Measurements from ENCODE around the gene DPEP1. TPM values are rescaled to one million over a fixed set of nuclear protein-coding genes. Genes with fewer than 3 reads are reported as not detected.

Gene DPEP1
- total and polyA plus RNA-seq, 8 donors, result 109 to 168 (median 125) TPM

- TF ChIP-seq CTCF (IDR thresholded peaks at IDR 0.05), result no peak
- no peak for FAIRE-seq
- H3K4me3 ChIP-seq, result no peak overlapping the region
- no peaks in the 10 kb centered on the region for H3K27me3 ChIP-seq
- 87 to 89% methylated on average over 24 to 25 of the region's 25 CpGs for WGBS, 2 donors
- no peak overlapping the region for H3K27ac ChIP-seq
- no peaks in the 10 kb centered on the region for H3K9me3 ChIP-seq
- H3K36me3 ChIP-seq, result no peaks in the 10 kb centered on the region
- no peak for ATAC-seq
- no peaks in the 10 kb centered on the region for H3K4me1 ChIP-seq
- peak in 1 of 6 donors; percentile 55 for DNase-seq
- intact Hi-C loops (cut with DNase I), result no loop called here
Observed at GRCh38 chr16:89596061-89596689, 17.3 kb upstream of the DPEP1 start.

GRCh38 chr16:89596957-89597649, 16.3 kb upstream of the DPEP1 start:
- TF ChIP-seq CTCF (IDR thresholded peaks at IDR 0.05), result no peak
- Histone ChIP-seq H3K4me3 (no peak overlapping the region), H3K36me3 (no peaks in the 10 kb centered on the region), H3K4me1 (no peaks in the 10 kb centered on the region), H3K27me3 (no peaks in the 10 kb centered on the region), H3K9me3 (no peaks in the 10 kb centered on the region), H3K27ac (no peak overlapping the region)
- WGBS, 2 donors, result 83 to 86% methylated on average over 16 to 19 of the region's 19 CpGs
- ATAC-seq (no peak), FAIRE-seq (no peak), DNase-seq (peak in 2 of 6 donors; percentile 48 to 50)
- intact Hi-C loops (cut with DNase I), result no loop called here

- Histone ChIP-seq H3K4me3 (no peak overlapping the region), H3K9me3 (no peaks in the 10 kb centered on the region), H3K36me3 (no peaks in the 10 kb centered on the region), H3K27ac (no peak overlapping the region), H3K4me1 (no peaks in the 10 kb centered on the region), H3K27me3 (no peaks in the 10 kb centered on the region)
- ATAC-seq, result peak in 1 of 4 donors; percentile 33
- WGBS, 2 donors, result 64 to 66% methylated on average over 13 to 14 of the region's 14 CpGs
- no peak for TF ChIP-seq CTCF (IDR thresholded peaks at IDR 0.05)
- intact Hi-C loops (cut with DNase I), result no loop called here
- no peak for FAIRE-seq
- no peak for DNase-seq
Observed at GRCh38 chr16:89598199-89598598, 15.2 kb upstream of the DPEP1 start.

GRCh38 chr16:89599451-89599858, 14.0 kb upstream of the DPEP1 start:
- peak in 3 of 6 donors; percentile 55 to 79 (median 72) for DNase-seq
- no peak overlapping the region for H3K4me3 ChIP-seq
- no peaks in the 10 kb centered on the region for H3K27me3 ChIP-seq
- H3K36me3 ChIP-seq, result no peaks in the 10 kb centered on the region
- H3K4me1 ChIP-seq, result no peaks in the 10 kb centered on the region
- peak; percentile 42 to 75 (median 52) for ATAC-seq
- FAIRE-seq, result no peak
- no peaks in the 10 kb centered on the region for H3K9me3 ChIP-seq
- intact Hi-C loops (cut with DNase I), result no loop called here
- whole genome bisulfite sequencing, 2 donors, result 45 to 54% methylated on average over 8 of the region's 8 CpGs
- TF ChIP-seq CTCF (IDR thresholded peaks at IDR 0.05), result no peak
- no peak overlapping the region for H3K27ac ChIP-seq

GRCh38 chr16:89599902-89600301, 13.5 kb upstream of the DPEP1 start:
- FAIRE-seq, result no peak
- WGBS, 2 donors, result 87 to 94% methylated on average over 10 of the region's 10 CpGs
- no peaks in the 10 kb centered on the region for H3K36me3 ChIP-seq

More at GRCh38 chr16:89599902-89600301, 13.5 kb upstream of the DPEP1 start:
- Histone ChIP-seq H3K4me3 (no peak overlapping the region), H3K9me3 (no peaks in the 10 kb centered on the region), H3K4me1 (no peaks in the 10 kb centered on the region), H3K27me3 (no peaks in the 10 kb centered on the region), H3K27ac (no peak overlapping the region)
- DNase-seq, result no peak
- no peak for TF ChIP-seq CTCF (IDR thresholded peaks at IDR 0.05)
- ATAC-seq, result no peak
- intact Hi-C loops (cut with DNase I), result no loop called here

Measured in pancreas (tissue), 10 donors.